Skeletal muscle cell (primary cell): Measurements from ENCODE around the gene ITGB1.

ENCODE experiments used
- DNase-seq: peaks from one replicate; pipeline ENCODE4 v3.0.0-alpha.2; 2010; ENCODE audit warnings: low read depth
- H3K4me3 ChIP-seq: 2 replicates; pipeline ENCODE4 v1.5.1; 2011; ENCODE audit warnings: low read depth, mild to moderate bottlenecking, control low read depth, low read length, moderate library complexity

Gene ITGB1

GRCh38 chr10:32957341-32958084 lies 517 bp downstream of the ITGB1 start:
- DNase-seq = no peak
- peak overlapping the region; percentile 87 for H3K4me3 ChIP-seq

DNA sequence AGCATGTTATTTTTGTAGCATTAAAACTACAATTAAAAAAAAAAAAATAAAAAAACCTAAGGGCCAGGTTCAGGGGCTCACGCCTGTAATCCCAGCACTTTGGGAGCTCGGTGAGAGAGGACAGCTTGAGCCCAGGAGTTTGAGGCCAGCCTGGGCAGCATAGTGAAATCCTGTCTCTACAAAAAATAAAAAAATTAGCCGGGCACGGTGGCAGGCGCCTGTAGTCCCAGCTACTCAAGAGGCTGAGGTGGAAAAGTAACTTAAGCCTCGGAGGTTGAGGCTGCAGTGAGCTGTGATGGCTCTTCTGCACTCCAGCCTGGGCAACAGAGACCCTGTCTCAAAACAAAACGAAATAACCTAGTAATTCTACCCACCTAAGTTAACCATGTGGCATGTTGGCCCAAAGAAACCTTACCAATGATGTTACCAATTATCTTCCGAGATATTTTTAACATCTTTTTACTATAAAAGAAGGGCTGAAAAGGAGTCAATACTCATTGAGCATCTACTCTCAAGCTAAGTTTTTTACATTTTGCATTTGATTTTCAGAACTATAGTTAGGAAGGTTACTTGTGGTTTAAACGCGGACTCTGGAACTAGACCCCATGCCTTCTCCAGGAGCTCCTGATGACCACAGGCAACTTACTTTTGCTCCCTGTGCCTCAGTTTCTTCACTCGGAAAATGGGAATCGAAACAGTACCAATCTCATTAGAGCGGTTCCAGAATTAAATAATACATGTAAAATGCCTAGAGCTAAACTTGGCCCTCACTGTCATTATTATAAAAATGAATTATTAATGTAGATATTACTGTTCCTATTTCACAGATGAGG lies 1.4 kb downstream of the ITGB1 start:
- H3K4me3 ChIP-seq = peak overlapping the region; percentile 87
- no peak for DNase-seq

DNA sequence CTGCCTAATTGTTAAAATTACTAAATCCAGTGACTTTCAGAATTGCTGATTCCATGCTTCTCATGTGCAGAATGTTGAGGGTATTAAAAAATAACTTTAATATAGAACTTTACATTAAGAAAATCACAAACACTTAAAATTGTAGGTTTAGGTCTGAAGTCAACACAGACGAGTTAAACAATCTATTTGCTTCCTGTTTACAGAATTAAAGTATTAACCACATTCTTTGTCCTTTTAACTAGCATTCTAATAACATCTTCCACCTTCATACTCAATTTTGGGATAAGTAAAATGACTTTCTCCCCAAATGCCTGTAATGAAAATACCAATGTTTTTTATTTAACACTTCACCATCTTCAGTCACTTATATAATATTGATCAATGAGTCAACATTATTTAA lies 2.2 kb downstream of the ITGB1 start:
- H3K4me3 ChIP-seq = peak overlapping the region; percentile 87
- DNase-seq = no peak

DNA sequence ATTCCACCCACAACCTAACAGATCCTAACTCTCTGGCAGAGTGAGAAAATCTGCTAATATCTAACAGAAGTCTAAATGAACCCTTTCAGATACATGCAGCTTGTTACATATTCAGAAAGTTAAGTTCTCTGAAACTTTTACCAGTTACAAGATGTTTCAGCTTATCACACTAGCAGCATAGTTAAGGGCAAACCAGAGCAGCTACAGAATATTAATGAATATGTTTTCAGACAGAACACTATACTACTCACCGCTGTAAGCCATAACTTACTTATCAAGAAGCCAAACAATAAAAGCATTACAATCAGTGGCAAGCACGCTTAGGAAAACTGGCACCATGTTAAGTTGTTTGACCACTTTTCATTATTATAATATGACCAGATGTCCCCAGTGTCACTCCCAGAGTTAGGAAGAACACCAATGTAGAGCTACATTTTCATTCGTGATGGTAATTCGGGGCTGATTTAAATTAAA lies 2.7 kb downstream of the ITGB1 start:
- DNase-seq = no peak
- peak overlapping the region; percentile 87 for H3K4me3 ChIP-seq

- peak overlapping the region; percentile 87 for H3K4me3 ChIP-seq
- no peak for DNase-seq
These were observed 3.3 kb downstream of the ITGB1 start for GRCh38 chr10:32954545-32955298.

GRCh38 chr10:32954080-32954479 lies 4.0 kb downstream of the ITGB1 start:
- H3K4me3 ChIP-seq = peak overlapping the region; percentile 4
- DNase-seq = no peak

DNA sequence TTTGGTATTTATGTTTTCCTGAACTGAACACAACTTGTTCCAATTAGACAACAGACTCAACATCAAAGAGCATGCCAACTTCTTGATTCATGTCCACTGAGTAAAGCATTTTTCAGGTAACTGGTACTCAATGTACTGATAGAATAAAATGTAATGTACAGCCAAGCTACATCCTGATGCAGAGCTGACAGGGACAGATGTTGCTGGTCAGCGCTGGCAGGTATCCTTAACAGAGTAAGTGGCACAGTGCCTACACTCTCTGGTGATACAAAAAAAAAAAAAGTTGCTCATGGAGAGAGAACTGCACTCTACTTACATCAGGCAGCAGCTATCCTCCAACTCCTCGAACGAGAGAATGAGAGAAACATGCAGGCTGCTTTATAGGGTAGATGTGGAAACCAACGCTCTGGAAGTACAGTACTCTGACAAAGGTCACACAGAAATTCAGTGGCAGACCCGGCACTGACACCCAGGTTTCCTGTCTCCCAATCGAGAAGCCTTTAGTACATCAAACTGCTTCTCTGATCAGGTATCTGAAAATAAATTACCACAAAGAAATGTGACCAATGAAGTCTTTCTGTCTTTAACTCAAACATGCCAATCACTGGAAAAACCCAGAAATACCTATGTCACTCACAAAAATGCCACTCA lies 4.6 kb downstream of the ITGB1 start:
- no peak for DNase-seq
- no peak overlapping the region for H3K4me3 ChIP-seq

DNA sequence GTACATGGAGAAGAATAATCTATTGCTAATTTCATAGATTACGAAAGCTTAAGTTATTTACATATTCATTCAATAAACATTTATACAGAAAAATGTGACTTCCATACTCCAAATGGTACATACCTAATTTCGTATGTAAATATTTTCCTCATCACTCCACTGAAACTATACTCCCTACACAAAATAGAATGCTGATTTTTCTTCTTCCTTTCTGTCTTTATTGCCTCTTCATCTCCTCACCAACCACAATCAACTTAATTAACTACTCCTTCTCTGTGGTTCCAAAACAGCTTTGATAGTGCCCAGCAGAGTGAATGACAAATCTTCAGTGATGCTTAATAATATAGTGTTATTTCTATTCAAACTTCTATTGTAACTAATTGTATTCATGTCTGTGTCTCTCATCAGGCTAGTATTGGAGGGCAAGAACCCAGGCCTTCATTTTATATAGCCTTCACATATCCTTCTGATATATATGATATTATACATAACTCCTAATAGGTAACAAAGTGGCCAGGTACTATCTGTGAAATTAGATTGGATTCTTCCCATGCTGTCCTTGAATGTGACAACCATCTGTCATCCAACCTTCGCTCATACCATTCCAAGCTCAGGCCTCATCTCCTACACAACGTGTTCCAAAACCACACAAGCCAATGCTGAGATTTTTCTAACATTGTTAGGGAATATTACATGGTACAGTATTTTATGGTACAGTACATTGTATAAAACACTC lies 5.3 kb downstream of the ITGB1 start:
- H3K4me3 ChIP-seq = no peak overlapping the region
- DNase-seq = no peak

DNA sequence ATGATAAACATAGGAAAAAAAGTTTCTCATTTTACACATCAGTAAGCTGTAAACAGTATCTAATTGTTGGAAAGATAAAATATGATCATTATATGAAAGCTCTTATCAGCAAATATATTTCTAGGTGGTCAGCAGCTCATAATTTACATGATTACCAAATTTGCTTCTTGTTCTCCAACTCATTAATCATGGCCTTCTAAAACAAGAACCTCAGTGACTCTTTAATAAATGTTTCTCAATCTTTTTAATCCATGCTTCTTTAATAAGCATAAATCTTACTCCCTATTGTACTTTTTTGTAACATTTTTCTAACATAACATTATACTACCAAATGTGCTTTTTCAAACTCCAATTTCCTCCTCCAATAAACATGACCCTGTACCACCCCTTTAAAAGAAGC lies 5.9 kb downstream of the ITGB1 start:
- H3K4me3 ChIP-seq = no peak overlapping the region
- DNase-seq = no peak

- no peak overlapping the region for H3K4me3 ChIP-seq
- no peak for DNase-seq
These were observed 6.9 kb downstream of the ITGB1 start for GRCh38 chr10:32951111-32951510.

DNA sequence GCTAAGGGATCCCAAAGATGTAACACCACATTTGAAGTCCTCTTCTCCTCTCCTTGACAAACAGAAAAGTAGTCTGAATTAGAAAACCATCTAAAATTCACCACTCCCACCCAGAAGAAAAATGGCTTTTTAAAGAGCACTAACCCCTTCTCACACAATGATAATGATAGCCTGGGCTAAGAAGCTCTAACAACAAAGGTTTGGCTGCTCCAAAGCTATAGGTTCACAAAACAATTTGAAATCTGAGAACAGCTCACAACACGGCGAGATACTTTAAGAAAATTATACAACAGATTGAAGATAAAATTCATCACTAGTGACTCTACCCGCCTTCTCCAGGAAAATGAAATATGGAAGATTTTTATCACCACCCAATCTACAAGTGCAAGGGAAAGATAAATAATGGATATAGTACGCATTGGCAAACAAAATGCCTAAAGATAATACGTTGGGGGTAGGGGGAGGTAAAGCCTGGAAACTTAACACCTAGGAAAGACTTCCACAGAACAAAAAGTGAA lies 7.4 kb downstream of the ITGB1 start:
- no peak for DNase-seq
- no peak overlapping the region for H3K4me3 ChIP-seq

- no peak overlapping the region for H3K4me3 ChIP-seq
- no peak for DNase-seq
These were observed 8.8 kb downstream of the ITGB1 start for GRCh38 chr10:32949221-32949678.

GRCh38 chr10:32948451-32948850 lies 9.6 kb downstream of the ITGB1 start:
- no peak overlapping the region for H3K4me3 ChIP-seq
- DNase-seq = no peak

GRCh38 chr10:32947586-32947985 lies 10.4 kb downstream of the ITGB1 start:
- no peak overlapping the region for H3K4me3 ChIP-seq
- DNase-seq = no peak

DNA sequence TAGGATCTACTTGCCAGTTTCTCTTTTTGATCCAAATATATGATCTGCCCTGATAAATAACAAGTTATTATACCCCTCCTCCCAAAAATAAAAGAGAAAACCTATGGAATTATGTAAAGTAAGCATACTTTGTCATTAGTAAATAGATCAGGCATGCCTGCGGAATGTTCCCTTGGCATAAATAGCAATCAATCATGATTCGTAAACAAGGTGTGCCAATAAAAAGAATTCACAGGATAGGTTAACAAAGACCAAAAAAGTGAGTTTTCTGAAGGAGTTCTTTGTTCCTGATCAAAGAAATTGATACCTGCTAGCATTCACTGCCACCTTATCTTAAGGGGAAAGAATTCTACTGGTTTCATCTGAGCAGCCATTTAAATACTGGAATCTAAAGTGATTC lies 11.9 kb downstream of the ITGB1 start:
- no peak for DNase-seq

GRCh38 chr10:32943854-32944661 lies 14.0 kb downstream of the ITGB1 start:
- no peak for DNase-seq
- H3K4me3 ChIP-seq = no peak overlapping the region

More for the DNA sequence above, 11.9 kb downstream of the ITGB1 start:
- no peak overlapping the region for H3K4me3 ChIP-seq

GRCh38 chr10:32943395-32943794 lies 14.6 kb downstream of the ITGB1 start:
- DNase-seq = no peak

GRCh38 chr10:32942081-32942480 lies 15.9 kb downstream of the ITGB1 start:
- no peak overlapping the region for H3K4me3 ChIP-seq
- no peak for DNase-seq

More at GRCh38 chr10:32943395-32943794, 14.6 kb downstream of the ITGB1 start:
- H3K4me3 ChIP-seq = no peak overlapping the region
